K562 (cell line): ENCODE data around the gene SLC2A4. TPM values are rescaled to one million over a fixed set of nuclear protein-coding genes. Genes with fewer than 3 reads are reported as not detected.

Experiments used
- COPS2 ChIP-seq: fragments of 450-650 bp; conservative IDR thresholded peaks from 2 replicates; pipeline ENCODE4 v1.6.1; 2016; ENCODE audit warnings: mild to moderate bottlenecking, moderate library complexity
- FOXA1 ChIP-seq: fragments of 450-650 bp; IDR thresholded peaks from 2 replicates; pipeline ENCODE4 v1.6.1; 2016; ENCODE audit warnings: mild to moderate bottlenecking, borderline replicate concordance
- FOXJ2 ChIP-seq: fragments of 200-800 bp; sonication (Bioruptor generic); IDR thresholded peaks from 2 replicates; pipeline ENCODE4 v1.6.1; 2016; ENCODE audit warnings: missing genetic modification characterization, missing compliant biosample characterization
- GTF2F1 ChIP-seq: IDR thresholded peaks from 2 replicates; pipeline ENCODE4 v1.6.1; 2011; ENCODE audit warnings: low read depth, low read length, improper control_type of control experiment
- NR2C2 ChIP-seq, 2 experiments: fragments of 200-800 bp in 1 of 2; sonication (Bioruptor generic) in 1 of 2; sonication (generic) in 1 of 2; formaldehyde crosslinking in 1 of 2; IDR thresholded peaks; 2 replicates each; pipeline versions ENCODE4 v1.6.1 to v1.8.0; 2016 to 2022; ENCODE audit warnings: mild to moderate bottlenecking in 1 of 2, missing compliant biosample characterization in 1 of 2, missing genetic modification characterization in 1 of 2, missing genetic modification reagents in 1 of 2
- PCBP1 ChIP-seq: fragments of 200-400 bp; formaldehyde crosslinking; IDR thresholded peaks from 2 replicates; pipeline ENCODE4 v1.6.1; 2018; ENCODE audit warnings: mild to moderate bottlenecking, low read depth, low read length; ENCODE audit not compliant: poor library complexity, severe bottlenecking
- PHF20 ChIP-seq: fragments of 450-650 bp; IDR thresholded peaks from 2 replicates; pipeline ENCODE4 v1.6.1; 2018; ENCODE audit not compliant: partially characterized antibody
- RBBP5 ChIP-seq: fragments of 200-600 bp; sonication (generic); IDR thresholded peaks from 2 replicates; pipeline ENCODE4 v1.6.1; 2012; ENCODE audit warnings: borderline replicate concordance, mild to moderate bottlenecking, low read length, control low read depth, inconsistent platforms; ENCODE audit not compliant: insufficient read depth, poor library complexity, severe bottlenecking
- SIN3B ChIP-seq: fragments of 450-650 bp; IDR thresholded peaks from 2 replicates; pipeline ENCODE4 v1.6.1; 2017; ENCODE audit warnings: low read depth, mild to moderate bottlenecking, moderate library complexity
- TAF1 ChIP-seq: IDR thresholded peaks from 2 replicates; pipeline ENCODE4 v1.6.1; 2011; ENCODE audit warnings: mild to moderate bottlenecking, low read length, moderate library complexity; ENCODE audit not compliant: insufficient read depth, control insufficient read depth, severe bottlenecking; ENCODE audit errors: extremely low read depth
- TFAM ChIP-seq: fragments of 250-450 bp; sonication (Bioruptor Pico); conservative IDR thresholded peaks from 2 replicates; pipeline ENCODE4 v1.5.0; 2021; ENCODE audit warnings: mild to moderate bottlenecking, moderate library complexity
- YBX1 ChIP-seq: fragments of 450-650 bp; IDR thresholded peaks from 2 replicates; pipeline ENCODE4 v1.7.1; 2016; ENCODE audit warnings: mild to moderate bottlenecking
- ZFPM2 ChIP-seq: fragments of 250-450 bp; sonication (Bioruptor Pico); IDR thresholded peaks from 2 replicates; pipeline ENCODE4 v1.5.1; 2022; ENCODE audit warnings: mild to moderate bottlenecking
- ZNF184 ChIP-seq: sonication (generic); formaldehyde crosslinking; IDR thresholded peaks from 2 replicates; pipeline ENCODE4 v1.5.0; 2020; ENCODE audit warnings: missing genetic modification reagents
- ZNF384 ChIP-seq: IDR thresholded peaks from 2 replicates; pipeline ENCODE4 v1.6.1; 2012; ENCODE audit warnings: low read depth, low read length, improper control_type of control experiment
- polyA plus RNA-seq, 8 experiments: library from polyadenylated mRNA; depleted of rRNA in 4 of 8; stranded (reverse) in 5 of 8; unstranded in 3 of 8; fragments of >200 nt; fragmentation: Nextera tagmentation in 2 of 8; fragmentation: Illumina TruSeq in 1 of 8; extraction: Ambion mirVana in 2 of 8; extraction: Trizol in 1 of 8; gene quantifications; 2 replicates each; pipeline versions ENCODE4 v1.2.1 to v1.2.3, GENCODE V29; 2011 to 2014; ENCODE audit warnings: inconsistent platforms in 1 of 8, missing spikeins in 1 of 8
- total RNA-seq, 7 experiments: library from RNA; depleted of rRNA in 6 of 7; stranded (reverse); fragments of >200 nt in 6 of 7; fragmentation: Illumina TruSeq in 2 of 7; extraction: Trizol in 2 of 7; gene quantifications; 2 replicates each; pipeline versions ENCODE4 v1.2.1 to v1.2.3, GENCODE V29; 2011 to 2021; ENCODE audit warnings: low replicate concordance in 1 of 7
- TF ChIP-seq, protein P1 (sequence below): fragments of 250-450 bp; sonication (Bioruptor Pico); IDR thresholded peaks from 2 replicates; pipeline ENCODE4 v1.5.0; 2022; ENCODE audit warnings: mild to moderate bottlenecking
- TF ChIP-seq, protein P2 (sequence below): fragments of 450-650 bp; formaldehyde crosslinking; IDR thresholded peaks from 2 replicates; pipeline ENCODE4 v1.4.0; 2020; ENCODE audit warnings: mild to moderate bottlenecking, moderate library complexity
- TF ChIP-seq, protein P3 (sequence below): sonication (generic); formaldehyde crosslinking; IDR thresholded peaks from 2 replicates; pipeline ENCODE4 v1.9.0; 2022; ENCODE audit warnings: mild to moderate bottlenecking, missing genetic modification reagents
- TF ChIP-seq, protein P4 (sequence below): fragments of 250-450 bp; sonication (Bioruptor Pico); IDR thresholded peaks from 2 replicates; pipeline ENCODE4 v1.4.0; 2020
- TF ChIP-seq, protein P5 (sequence below): fragments of 450-650 bp; IDR thresholded peaks from 2 replicates; pipeline ENCODE4 v1.6.1; 2017; ENCODE audit warnings: antibody characterized with exemption, mild to moderate bottlenecking

Gene SLC2A4
- total and polyA plus RNA-seq, 9 of the 15 experiments (the other 6 are each of a cell fraction or from before 2014, with no cell fraction given), result 0.74 to 3.5 (median 1.6) TPM

DNA sequence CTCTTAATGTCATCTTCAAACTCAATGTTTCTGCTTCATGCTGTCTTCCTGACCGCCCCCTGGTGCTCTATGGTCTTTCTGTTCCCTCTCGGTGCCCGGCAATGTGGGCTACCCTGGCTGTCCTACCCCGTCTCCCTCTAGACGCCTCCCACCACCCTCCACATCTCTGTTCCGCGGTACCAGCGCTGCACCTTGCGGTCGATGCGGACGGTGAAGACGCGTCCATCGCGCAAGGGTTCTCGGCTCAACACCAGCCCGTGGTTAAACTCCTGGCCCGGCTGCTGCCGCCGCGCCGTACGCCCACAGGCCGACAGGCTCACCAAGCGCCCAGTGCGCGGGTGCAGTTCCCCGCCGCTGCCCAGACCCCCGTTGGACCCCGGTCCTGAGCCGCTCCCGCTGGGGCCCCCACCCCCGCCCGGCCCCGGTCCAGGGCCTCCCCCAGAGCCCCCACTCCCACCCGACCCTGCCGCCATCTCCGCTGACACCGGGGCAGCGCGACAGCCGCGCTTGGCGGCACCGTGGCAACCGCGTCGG is 47.4 kb downstream of the SLC2A4 start, which contains the start of gene NEURL4 (continued):
- TF ChIP-seq, protein P1, sequence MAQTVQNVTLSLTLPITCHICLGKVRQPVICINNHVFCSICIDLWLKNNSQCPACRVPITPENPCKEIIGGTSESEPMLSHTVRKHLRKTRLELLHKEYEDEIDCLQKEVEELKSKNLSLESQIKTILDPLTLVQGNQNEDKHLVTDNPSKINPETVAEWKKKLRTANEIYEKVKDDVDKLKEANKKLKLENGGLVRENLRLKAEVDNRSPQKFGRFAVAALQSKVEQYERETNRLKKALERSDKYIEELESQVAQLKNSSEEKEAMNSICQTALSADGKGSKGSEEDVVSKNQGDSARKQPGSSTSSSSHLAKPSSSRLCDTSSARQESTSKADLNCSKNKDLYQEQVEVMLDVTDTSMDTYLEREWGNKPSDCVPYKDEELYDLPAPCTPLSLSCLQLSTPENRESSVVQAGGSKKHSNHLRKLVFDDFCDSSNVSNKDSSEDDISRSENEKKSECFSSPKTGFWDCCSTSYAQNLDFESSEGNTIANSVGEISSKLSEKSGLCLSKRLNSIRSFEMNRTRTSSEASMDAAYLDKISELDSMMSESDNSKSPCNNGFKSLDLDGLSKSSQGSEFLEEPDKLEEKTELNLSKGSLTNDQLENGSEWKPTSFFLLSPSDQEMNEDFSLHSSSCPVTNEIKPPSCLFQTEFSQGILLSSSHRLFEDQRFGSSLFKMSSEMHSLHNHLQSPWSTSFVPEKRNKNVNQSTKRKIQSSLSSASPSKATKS, result no peak
- no peak for TF ChIP-seq GTF2F1
- TF ChIP-seq COPS2, result no peak
- no peak for TF ChIP-seq NR2C2 (CRISPR knock-in tag; IDR thresholded peaks at IDR 0.05)
- no peak for TF ChIP-seq NR2C2 (tag; IDR thresholded peaks at IDR 0.05)
- TF ChIP-seq ZNF184 (CRISPR knock-in tag), result no peak
- TF ChIP-seq, protein P2, sequence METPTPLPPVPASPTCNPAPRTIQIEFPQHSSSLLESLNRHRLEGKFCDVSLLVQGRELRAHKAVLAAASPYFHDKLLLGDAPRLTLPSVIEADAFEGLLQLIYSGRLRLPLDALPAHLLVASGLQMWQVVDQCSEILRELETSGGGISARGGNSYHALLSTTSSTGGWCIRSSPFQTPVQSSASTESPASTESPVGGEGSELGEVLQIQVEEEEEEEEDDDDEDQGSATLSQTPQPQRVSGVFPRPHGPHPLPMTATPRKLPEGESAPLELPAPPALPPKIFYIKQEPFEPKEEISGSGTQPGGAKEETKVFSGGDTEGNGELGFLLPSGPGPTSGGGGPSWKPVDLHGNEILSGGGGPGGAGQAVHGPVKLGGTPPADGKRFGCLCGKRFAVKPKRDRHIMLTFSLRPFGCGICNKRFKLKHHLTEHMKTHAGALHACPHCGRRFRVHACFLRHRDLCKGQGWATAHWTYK (CRISPR knock-in tag), result no peak
- TF ChIP-seq RBBP5, result peak; percentile 0
- TF ChIP-seq PHF20, result no peak
- TF ChIP-seq TAF1, result peak; percentile 25
- TF ChIP-seq, protein P3, sequence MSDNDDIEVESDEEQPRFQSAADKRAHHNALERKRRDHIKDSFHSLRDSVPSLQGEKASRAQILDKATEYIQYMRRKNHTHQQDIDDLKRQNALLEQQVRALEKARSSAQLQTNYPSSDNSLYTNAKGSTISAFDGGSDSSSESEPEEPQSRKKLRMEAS (CRISPR knock-in tag), result no peak
- no peak for TF ChIP-seq ZFPM2
- TF ChIP-seq FOXJ2 (tag), result no peak
- no peak for TF ChIP-seq SIN3B
- TF ChIP-seq TFAM (CRISPR knock-in tag), result no peak
- no peak for TF ChIP-seq YBX1
- no peak for TF ChIP-seq FOXA1
- TF ChIP-seq, protein P4, sequence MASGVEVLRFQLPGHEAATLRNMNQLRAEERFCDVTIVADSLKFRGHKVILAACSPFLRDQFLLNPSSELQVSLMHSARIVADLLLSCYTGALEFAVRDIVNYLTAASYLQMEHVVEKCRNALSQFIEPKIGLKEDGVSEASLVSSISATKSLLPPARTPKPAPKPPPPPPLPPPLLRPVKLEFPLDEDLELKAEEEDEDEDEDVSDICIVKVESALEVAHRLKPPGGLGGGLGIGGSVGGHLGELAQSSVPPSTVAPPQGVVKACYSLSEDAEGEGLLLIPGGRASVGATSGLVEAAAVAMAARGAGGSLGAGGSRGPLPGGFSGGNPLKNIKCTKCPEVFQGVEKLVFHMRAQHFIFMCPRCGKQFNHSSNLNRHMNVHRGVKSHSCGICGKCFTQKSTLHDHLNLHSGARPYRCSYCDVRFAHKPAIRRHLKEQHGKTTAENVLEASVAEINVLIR (CRISPR knock-in tag), result no peak
- TF ChIP-seq, protein P5, sequence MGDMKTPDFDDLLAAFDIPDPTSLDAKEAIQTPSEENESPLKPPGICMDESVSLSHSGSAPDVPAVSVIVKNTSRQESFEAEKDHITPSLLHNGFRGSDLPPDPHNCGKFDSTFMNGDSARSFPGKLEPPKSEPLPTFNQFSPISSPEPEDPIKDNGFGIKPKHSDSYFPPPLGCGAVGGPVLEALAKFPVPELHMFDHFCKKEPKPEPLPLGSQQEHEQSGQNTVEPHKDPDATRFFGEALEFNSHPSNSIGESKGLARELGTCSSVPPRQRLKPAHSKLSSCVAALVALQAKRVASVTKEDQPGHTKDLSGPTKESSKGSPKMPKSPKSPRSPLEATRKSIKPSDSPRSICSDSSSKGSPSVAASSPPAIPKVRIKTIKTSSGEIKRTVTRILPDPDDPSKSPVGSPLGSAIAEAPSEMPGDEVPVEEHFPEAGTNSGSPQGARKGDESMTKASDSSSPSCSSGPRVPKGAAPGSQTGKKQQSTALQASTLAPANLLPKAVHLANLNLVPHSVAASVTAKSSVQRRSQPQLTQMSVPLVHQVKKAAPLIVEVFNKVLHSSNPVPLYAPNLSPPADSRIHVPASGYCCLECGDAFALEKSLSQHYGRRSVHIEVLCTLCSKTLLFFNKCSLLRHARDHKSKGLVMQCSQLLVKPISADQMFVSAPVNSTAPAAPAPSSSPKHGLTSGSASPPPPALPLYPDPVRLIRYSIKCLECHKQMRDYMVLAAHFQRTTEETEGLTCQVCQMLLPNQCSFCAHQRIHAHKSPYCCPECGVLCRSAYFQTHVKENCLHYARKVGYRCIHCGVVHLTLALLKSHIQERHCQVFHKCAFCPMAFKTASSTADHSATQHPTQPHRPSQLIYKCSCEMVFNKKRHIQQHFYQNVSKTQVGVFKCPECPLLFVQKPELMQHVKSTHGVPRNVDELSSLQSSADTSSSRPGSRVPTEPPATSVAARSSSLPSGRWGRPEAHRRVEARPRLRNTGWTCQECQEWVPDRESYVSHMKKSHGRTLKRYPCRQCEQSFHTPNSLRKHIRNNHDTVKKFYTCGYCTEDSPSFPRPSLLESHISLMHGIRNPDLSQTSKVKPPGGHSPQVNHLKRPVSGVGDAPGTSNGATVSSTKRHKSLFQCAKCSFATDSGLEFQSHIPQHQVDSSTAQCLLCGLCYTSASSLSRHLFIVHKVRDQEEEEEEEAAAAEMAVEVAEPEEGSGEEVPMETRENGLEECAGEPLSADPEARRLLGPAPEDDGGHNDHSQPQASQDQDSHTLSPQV, result no peak
- no peak for TF ChIP-seq ZNF384
- no peak for TF ChIP-seq PCBP1
